Lower leg skin (tissue), 4 donors: ENCODE measurements around the gene SMS. TPM values are rescaled to one million over a fixed set of nuclear protein-coding genes. Genes with fewer than 3 reads are reported as not detected.

Experiments used
- DNase-seq, 2 donors: peaks; one replicate each; pipeline ENCODE4 v3.0.0-alpha.2; 2019; ENCODE audit warnings: low spot score in 2 of 2
- H3K4me3 ChIP-seq: fragments of 200-600 bp; sonication (generic); 2 replicates; pipeline ENCODE4 v1.5.1; 2017; ENCODE audit warnings: mild to moderate bottlenecking, low read depth; ENCODE audit not compliant: poor library complexity, severe bottlenecking
- POLR2A ChIP-seq, 2 donors: fragments of 450-650 bp; IDR thresholded peaks; one replicate each; pipeline ENCODE4 v1.6.1; 2016 to 2017; ENCODE audit warnings: antibody characterized with exemption in 2 of 2, mild to moderate bottlenecking in 1 of 2, moderate library complexity in 1 of 2
- WGBS, 2 donors: methylation state at CpG; one replicate each; pipeline ENCODE4 v1.1.5; 2018; 5-methylcytosine and 5-hydroxymethylcytosine counted together
- intact Hi-C: fragments of 100-400 bp; cut with DNase I; formaldehyde crosslinking; loops from one replicate; pipeline ENCODE4 v1.15.0; 2023; ENCODE audit warnings: low total_unique reads
- total RNA-seq, 4 donors: library from RNA; depleted of rRNA; stranded (reverse); fragments of >200 nt; gene quantifications; one replicate each; pipeline ENCODE4 v1.1.0, GENCODE V29; 2016
- TF ChIP-seq, protein P1 (sequence below), 3 donors: fragments of 450-650 bp; IDR thresholded peaks; one replicate each; pipeline ENCODE4 v1.5.1; 2016; ENCODE audit warnings: antibody characterized with exemption in 3 of 3, mild to moderate bottlenecking in 3 of 3, moderate library complexity in 2 of 3

SMS gene
- total RNA-seq, 4 donors from 2014 or later = 20.2 to 30.6 (median 24.0) TPM

DNA sequence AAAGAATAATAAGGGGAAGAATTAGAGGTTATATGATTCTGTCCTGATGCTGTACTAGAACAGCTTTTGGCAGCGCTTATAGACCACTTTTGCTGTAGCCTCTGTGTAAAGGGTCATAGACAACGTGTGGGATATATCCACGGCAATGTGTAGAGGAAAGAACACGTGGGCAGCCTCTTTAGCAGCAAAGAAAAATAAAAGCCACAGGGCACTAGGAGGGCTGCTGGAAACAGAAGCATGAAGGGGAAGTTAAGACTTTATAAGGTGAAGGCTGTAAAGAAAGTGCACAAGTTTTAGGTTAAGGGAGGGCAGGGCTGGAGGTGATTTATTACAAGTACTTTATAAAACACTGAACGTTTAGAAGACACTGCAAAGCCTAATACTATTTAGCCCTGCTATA lies 71.5 kb downstream of the SMS start:
- intact Hi-C loops = no loop called here
- DNase-seq = no peak
- 48 to 58% methylated on average over 5 of the region's 5 CpGs for WGBS, 2 donors
- H3K4me3 ChIP-seq = no peak overlapping the region
- TF ChIP-seq POLR2A (IDR thresholded peaks at IDR 0.05) = no peak
- TF ChIP-seq, protein P1, sequence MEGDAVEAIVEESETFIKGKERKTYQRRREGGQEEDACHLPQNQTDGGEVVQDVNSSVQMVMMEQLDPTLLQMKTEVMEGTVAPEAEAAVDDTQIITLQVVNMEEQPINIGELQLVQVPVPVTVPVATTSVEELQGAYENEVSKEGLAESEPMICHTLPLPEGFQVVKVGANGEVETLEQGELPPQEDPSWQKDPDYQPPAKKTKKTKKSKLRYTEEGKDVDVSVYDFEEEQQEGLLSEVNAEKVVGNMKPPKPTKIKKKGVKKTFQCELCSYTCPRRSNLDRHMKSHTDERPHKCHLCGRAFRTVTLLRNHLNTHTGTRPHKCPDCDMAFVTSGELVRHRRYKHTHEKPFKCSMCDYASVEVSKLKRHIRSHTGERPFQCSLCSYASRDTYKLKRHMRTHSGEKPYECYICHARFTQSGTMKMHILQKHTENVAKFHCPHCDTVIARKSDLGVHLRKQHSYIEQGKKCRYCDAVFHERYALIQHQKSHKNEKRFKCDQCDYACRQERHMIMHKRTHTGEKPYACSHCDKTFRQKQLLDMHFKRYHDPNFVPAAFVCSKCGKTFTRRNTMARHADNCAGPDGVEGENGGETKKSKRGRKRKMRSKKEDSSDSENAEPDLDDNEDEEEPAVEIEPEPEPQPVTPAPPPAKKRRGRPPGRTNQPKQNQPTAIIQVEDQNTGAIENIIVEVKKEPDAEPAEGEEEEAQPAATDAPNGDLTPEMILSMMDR (IDR thresholded peaks at IDR 0.05) = no peak

DNA sequence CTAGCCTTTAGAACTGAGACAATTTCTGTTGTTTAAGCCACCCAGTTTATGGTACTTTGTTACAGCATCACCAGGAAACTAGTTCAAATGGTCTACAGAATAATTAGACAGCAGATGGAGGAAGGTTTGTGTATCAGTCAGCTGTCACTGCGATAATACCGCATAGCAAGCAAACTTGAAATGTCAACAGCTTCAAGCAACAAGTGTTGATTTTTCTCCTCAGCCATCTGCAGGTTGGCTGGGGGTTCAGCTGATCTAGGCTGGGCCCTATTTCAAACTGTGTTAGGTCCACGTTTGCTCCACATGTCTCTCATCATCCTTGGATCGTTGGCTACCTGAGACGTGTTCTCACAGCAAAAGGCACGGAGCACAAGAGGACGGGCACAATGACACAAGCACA lies 72.4 kb downstream of the SMS start:
- no peak for DNase-seq
- 82 to 93% methylated on average over 7 of the region's 7 CpGs for WGBS, 2 donors

DNA sequence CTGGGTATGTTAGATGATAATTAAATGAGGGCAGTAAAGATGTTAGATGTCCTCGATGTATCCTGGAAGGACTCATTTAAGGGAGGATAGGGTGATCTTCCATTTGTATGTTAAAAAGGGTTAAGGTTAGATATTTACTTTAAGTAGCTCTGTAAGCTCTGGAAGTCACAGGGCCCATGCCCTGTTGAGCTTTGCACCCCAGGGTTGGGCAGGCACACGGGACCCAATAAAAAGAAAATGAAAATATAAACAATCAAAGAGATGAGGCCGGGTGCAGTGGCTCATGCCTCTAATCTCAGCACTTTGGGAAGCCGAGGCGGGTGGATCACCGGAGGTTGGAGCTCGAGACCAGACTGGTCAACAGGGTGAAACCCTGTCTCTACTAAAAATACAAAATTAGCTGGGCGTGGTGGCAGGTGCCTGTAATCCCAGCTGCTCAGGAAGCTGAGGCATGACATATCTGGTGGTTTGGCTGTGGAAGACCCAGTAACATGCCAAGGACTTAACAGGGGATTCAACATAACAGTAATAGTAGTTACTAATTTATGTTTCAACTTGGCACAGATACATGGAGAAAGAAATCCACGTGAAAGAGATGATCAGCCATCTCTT lies 74.7 kb downstream of the SMS start:
- intact Hi-C loops = no loop called here
- 82 to 90% methylated on average over 9 of the region's 9 CpGs for WGBS, 2 donors
- no peak for DNase-seq
- H3K4me3 ChIP-seq = no peak overlapping the region
- no peak for TF ChIP-seq POLR2A (IDR thresholded peaks at IDR 0.05)
- TF ChIP-seq, protein P1 (IDR thresholded peaks at IDR 0.05) = no peak

More for the DNA sequence above, 72.4 kb downstream of the SMS start:
- intact Hi-C loops = no loop called here
- no peak overlapping the region for H3K4me3 ChIP-seq
- no peak for TF ChIP-seq POLR2A (IDR thresholded peaks at IDR 0.05)
- TF ChIP-seq, protein P1 (IDR thresholded peaks at IDR 0.05) = no peak

DNA sequence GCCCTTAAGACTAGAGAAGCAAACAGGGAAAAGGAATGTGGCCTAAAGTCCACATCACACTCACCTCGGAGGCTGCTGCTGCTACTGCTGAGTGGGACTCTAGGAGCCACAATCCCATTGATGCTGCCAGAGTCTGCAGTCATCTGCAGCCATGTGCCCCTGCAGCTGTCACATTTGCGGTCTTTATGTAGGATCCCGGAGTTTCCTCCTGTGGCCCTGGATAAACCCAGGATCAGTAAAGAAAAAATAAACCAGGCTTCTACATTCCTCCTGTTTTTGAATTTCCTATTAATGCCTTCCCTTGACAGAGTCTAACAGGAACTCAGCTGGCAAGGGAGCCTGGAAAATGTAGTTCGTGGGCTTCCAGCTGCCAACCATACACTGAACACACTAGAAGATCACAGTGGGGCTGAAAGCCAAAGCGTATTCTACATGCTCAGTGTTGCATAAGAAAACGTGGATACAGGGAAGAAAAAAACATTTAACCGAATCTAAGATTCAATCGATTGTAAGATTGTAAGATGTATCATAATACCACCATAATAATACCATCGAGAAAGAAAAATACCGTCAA lies 81.3 kb downstream of the SMS start:
- TF ChIP-seq POLR2A (IDR thresholded peaks at IDR 0.05) = no peak
- TF ChIP-seq, protein P1 (IDR thresholded peaks at IDR 0.05) = no peak
- 78 to 79% methylated on average over 10 of the region's 10 CpGs for WGBS, 2 donors
- intact Hi-C loops = no loop called here
- DNase-seq = no peak
- H3K4me3 ChIP-seq = no peak overlapping the region

DNA sequence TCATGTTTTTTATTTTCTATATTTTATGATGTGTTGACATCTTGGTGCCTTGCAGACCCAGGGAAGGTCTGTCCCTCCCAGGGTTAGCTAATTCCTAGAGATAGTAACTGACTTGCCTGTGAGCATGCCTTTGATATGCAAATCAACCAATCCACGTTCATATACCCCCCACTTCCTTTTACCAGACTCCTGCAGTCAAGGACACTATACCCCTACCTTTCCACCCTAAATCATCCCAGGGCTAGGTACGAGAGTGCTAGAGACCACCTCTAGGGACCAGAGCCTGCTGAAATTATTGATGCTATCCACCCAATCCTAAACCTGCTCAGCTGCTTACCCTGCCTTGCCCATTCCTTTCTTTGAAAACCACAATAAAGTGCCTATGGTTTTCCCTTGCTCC lies 84.1 kb downstream of the SMS start:
- H3K4me3 ChIP-seq = no peak overlapping the region
- intact Hi-C loops = no loop called here
- WGBS, 2 donors = 47 to 50% methylated on average over 2 of the region's 2 CpGs
- TF ChIP-seq, protein P1 (IDR thresholded peaks at IDR 0.05) = no peak
- no peak for TF ChIP-seq POLR2A (IDR thresholded peaks at IDR 0.05)
- DNase-seq = no peak

DNA sequence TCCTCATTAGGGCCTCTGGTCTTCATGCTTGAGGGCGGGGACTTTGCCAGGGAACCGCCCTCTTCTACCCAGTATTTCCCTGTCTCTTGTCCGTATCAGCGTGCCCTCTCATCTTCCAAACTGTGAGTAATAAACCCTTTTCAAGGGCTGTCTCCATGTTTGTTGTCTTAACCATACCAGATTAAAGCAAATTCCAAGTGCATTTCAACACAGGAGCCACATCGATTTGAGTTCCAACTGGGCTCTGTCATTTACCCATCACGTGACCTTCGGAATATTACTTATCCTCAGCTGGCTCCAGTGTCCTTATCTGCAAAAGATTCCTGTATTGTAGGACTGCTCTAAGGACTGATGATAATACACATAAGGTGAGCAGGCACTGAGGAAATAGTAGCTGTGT lies 85.2 kb downstream of the SMS start:
- TF ChIP-seq, protein P1 (IDR thresholded peaks at IDR 0.05) = no peak
- no peak for TF ChIP-seq POLR2A (IDR thresholded peaks at IDR 0.05)
- DNase-seq = no peak
- 87 to 96% methylated on average over 7 of the region's 7 CpGs for WGBS, 2 donors
- intact Hi-C loops = no loop called here
- H3K4me3 ChIP-seq = no peak overlapping the region
